DND-41 (cell line): ENCODE data around the gene TRMT112.

Experiments
- ATAC-seq: fragments of 200-7000 bp; cut with Tn5 transposase; 3 replicates; pipeline ENCODE4 v1.9.1; 2021; ENCODE audit warnings: low read depth; ENCODE audit not compliant: insufficient read depth
- DNase-seq: peaks from one replicate; pipeline ENCODE4 v3.0.0-alpha.2; 2020
- H2AFZ ChIP-seq: 2 replicates; pipeline ENCODE4 v1.6.0; 2012; ENCODE audit warnings: low read depth, low read length
- H3K27ac ChIP-seq: 2 replicates; pipeline ENCODE4 v1.5.1; 2012; ENCODE audit warnings: low read length, inconsistent platforms
- H3K27me3 ChIP-seq: fragments of 200-600 bp; sonication (generic); 2 replicates; pipeline ENCODE4 v1.6.0; 2012; ENCODE audit warnings: low read length, mild to moderate bottlenecking, inconsistent platforms; ENCODE audit not compliant: insufficient read depth, poor library complexity
- H3K36me3 ChIP-seq: 2 replicates; pipeline ENCODE4 v1.5.1; 2012; ENCODE audit warnings: low read length, inconsistent platforms; ENCODE audit not compliant: insufficient read depth
- H3K4me1 ChIP-seq: 2 replicates; pipeline ENCODE4 v1.5.1; 2012; ENCODE audit warnings: mild to moderate bottlenecking, low read length; ENCODE audit not compliant: insufficient read depth
- H3K4me2 ChIP-seq: 2 replicates; pipeline ENCODE4 v1.6.0; 2012; ENCODE audit warnings: mild to moderate bottlenecking, moderate library complexity, low read length, inconsistent platforms; ENCODE audit not compliant: insufficient read depth
- H3K4me3 ChIP-seq, 2 experiments: fragments of 200-600 bp in 1 of 2; shearing (Covaris generic) in 1 of 2; 2 replicates each; pipeline ENCODE4 v1.5.1; 2012 to 2016; ENCODE audit warnings: inconsistent platforms in 2 of 2, low read length in 2 of 2, mild to moderate bottlenecking in 2 of 2, low read depth in 1 of 2, moderate library complexity in 1 of 2
- H3K79me2 ChIP-seq: 2 replicates; pipeline ENCODE4 v1.6.0; 2012; ENCODE audit warnings: low read length, inconsistent platforms; ENCODE audit not compliant: insufficient read depth
- H3K9ac ChIP-seq: 2 replicates; pipeline ENCODE4 v1.6.0; 2012; ENCODE audit warnings: low read depth, mild to moderate bottlenecking, inconsistent platforms, low read length, moderate library complexity
- H3K9me3 ChIP-seq: 2 replicates; pipeline ENCODE4 v1.5.1; 2012; ENCODE audit warnings: low read length, moderate library complexity, mild to moderate bottlenecking, inconsistent platforms; ENCODE audit not compliant: insufficient read depth, severe bottlenecking
- H4K20me1 ChIP-seq: 2 replicates; pipeline ENCODE4 v1.6.0; 2012; ENCODE audit warnings: low read length; ENCODE audit not compliant: insufficient read depth
- EZH2 ChIP-seq: IDR thresholded peaks from 3 replicates; pipeline ENCODE4 v1.6.1; 2012; ENCODE audit warnings: borderline replicate concordance, low read depth, mild to moderate bottlenecking, moderate library complexity, low read length, inconsistent platforms; ENCODE audit not compliant: severe bottlenecking
- TF ChIP-seq, protein P1 (sequence below): IDR thresholded peaks from 2 replicates; pipeline ENCODE4 v1.5.1; 2012; ENCODE audit warnings: borderline replicate concordance, low read length, moderate library complexity, mild to moderate bottlenecking; ENCODE audit not compliant: poor library complexity, severe bottlenecking; ENCODE audit errors: extremely low read depth

The TRMT112 gene

DNA sequence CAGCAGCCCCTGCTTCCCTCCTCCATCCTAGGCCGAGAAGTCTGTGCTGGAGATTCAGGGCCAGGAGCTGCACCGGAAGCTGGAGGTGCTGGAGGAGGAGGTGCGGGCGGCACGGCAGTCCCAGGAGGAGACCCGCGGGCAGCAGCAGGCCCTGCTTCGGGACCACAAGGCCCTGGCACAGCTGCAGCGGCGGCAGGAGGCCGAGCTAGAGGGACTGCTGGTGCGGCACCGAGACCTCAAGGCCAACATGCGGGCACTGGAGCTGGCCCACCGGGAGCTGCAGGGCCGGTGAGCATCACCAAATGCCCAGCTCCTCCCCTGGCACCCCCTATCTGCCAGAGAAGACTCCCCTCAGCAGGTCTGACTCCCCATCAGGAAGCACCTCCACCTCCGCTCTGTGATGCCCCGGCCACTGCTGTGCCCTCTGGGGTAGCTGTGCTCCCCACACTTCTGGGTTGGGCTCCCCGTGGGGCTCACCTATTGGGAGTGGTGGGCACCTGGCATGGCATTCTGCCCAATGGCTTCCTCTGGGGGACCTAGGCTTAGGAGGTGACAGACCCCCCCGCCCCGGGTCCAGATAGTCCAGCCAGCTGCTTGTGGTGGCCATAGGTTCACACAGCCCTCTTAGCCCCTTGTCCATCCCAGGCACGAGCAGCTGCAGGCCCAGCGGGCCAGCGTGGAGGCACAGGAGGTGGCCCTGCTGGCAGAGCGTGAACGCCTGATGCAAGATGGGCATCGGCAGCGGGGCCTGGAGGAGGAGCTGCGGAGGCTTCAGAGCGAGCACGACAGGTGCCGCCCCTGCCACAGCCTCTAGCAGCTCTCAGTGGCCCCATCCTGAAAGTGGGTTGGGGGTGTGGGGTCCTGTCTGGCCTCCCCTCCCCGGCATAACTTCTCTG is 35.0 kb upstream of the TRMT112 start:
- Histone ChIP-seq H3K4me2 (no peak overlapping the region), H3K4me1 (no peaks in the 10 kb centered on the region), H3K4me3 (no peak overlapping the region)

GRCh38 chr11:64351136-64351631 is 33.8 kb upstream of the TRMT112 start:
- H3K4me2 ChIP-seq = no peak overlapping the region
- no peak overlapping the region for H3K4me3 ChIP-seq
- no peak for ATAC-seq
- H3K36me3 ChIP-seq = no peaks in the 10 kb centered on the region
- DNase-seq = no peak
- H3K9me3 ChIP-seq = no peaks in the 10 kb centered on the region
- TF ChIP-seq, protein P1, sequence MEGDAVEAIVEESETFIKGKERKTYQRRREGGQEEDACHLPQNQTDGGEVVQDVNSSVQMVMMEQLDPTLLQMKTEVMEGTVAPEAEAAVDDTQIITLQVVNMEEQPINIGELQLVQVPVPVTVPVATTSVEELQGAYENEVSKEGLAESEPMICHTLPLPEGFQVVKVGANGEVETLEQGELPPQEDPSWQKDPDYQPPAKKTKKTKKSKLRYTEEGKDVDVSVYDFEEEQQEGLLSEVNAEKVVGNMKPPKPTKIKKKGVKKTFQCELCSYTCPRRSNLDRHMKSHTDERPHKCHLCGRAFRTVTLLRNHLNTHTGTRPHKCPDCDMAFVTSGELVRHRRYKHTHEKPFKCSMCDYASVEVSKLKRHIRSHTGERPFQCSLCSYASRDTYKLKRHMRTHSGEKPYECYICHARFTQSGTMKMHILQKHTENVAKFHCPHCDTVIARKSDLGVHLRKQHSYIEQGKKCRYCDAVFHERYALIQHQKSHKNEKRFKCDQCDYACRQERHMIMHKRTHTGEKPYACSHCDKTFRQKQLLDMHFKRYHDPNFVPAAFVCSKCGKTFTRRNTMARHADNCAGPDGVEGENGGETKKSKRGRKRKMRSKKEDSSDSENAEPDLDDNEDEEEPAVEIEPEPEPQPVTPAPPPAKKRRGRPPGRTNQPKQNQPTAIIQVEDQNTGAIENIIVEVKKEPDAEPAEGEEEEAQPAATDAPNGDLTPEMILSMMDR = no peak
- TF ChIP-seq EZH2 = no peak
- H4K20me1 ChIP-seq = no peaks in the 10 kb centered on the region
- H3K4me1 ChIP-seq = no peaks in the 10 kb centered on the region
- H3K27me3 ChIP-seq = no peaks in the 10 kb centered on the region
- no peaks in the 10 kb centered on the region for H3K79me2 ChIP-seq
- H3K27ac ChIP-seq = no peak overlapping the region
- no peak overlapping the region for H3K9ac ChIP-seq
- H2AFZ ChIP-seq = no peak overlapping the region

More for the DNA sequence above, 35.0 kb upstream of the TRMT112 start:
- no peaks in the 10 kb centered on the region for H4K20me1 ChIP-seq
- DNase-seq (no peak), ATAC-seq (no peak)
- no peaks in the 10 kb centered on the region for H3K79me2 ChIP-seq
- no peaks in the 10 kb centered on the region for H3K36me3 ChIP-seq
- no peaks in the 10 kb centered on the region for H3K27me3 ChIP-seq
- H3K27ac ChIP-seq = no peak overlapping the region
- H3K9ac ChIP-seq = no peak overlapping the region
- H3K9me3 ChIP-seq = no peaks in the 10 kb centered on the region
- H2AFZ ChIP-seq = no peak overlapping the region
- TF ChIP-seq, protein P1 = no peak
- no peak for TF ChIP-seq EZH2

DNA sequence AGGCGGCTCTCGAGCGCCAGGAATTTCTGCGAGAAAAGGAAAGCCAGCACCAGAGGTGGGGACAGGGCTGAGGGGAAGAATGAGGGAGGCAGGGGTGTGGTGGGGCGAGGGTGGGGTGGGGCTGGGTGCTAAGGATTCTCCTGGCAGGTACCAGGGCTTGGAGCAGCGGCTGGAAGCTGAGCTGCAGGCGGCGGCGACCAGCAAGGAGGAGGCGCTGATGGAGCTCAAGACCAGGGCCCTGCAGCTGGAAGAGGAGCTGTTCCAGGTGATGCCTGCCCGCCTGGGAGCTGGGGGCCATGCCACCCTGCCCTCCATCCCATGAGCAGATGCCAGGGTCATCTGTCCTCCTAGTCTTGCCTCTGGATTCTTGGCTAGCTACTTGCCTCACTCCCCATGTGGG is 32.0 kb upstream of the TRMT112 start:
- Histone ChIP-seq H3K79me2 (no peaks in the 10 kb centered on the region), H3K27ac (no peak overlapping the region), H2AFZ (no peak overlapping the region), H3K36me3 (no peaks in the 10 kb centered on the region), H3K4me2 (no peak overlapping the region), H3K9ac (no peak overlapping the region), H4K20me1 (no peaks in the 10 kb centered on the region), H3K27me3 (no peaks in the 10 kb centered on the region), H3K4me3 (no peak overlapping the region), H3K4me1 (no peaks in the 10 kb centered on the region), H3K9me3 (no peaks in the 10 kb centered on the region)
- TF ChIP-seq, protein P1 = no peak
- no peak for TF ChIP-seq EZH2
- no peak for ATAC-seq
- DNase-seq = no peak
